GM10248 (cell line): ENCODE results near the gene ADTRP.
"Not testable (repeated sequence)": the region's sequence is repeated elsewhere in the genome, so short reads cannot be mapped to it uniquely, and the experiment has no call there.

Experiments
- CTCF ChIA-PET: fragments of 300-600 bp; sonication (Branson Sonifier 250); formaldehyde crosslinking; extraction: SDS; loops from one replicate; lab custom pipeline; 2021; ENCODE audit warnings: antibody characterized with exemption; lab: Yijun Ruan, JAX
- POLR2A ChIA-PET: fragments of 350-650 bp; sonication (Branson Sonifier 250); formaldehyde crosslinking; extraction: SDS; loops from one replicate; lab custom pipeline; 2020; ENCODE audit warnings: antibody characterized with exemption; lab: Yijun Ruan, JAX
- DNase-seq: peaks from one replicate; pipeline ENCODE4 v3.0.0; 2012; ENCODE audit errors: extremely low spot score
- CTCF ChIP-seq: IDR thresholded peaks from 2 replicates; pipeline ENCODE4 v1.5.1; 2012; ENCODE audit warnings: mild to moderate bottlenecking, low read depth; ENCODE audit errors: extremely low read depth, missing control alignments, control extremely low read depth

ADTRP gene

DNA sequence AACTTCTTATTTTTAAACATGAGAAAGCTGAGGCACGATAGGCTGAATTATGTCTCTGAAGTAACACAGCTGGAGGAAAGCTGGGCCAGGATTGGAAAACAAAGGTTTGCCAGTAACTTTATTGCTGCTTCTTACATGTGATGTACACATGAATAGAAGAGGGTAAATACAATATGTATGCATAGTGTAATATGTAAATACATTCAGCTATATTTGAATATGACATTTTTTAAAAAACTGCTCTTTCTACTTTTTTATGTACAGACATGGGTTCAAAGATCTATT lies 90.2 kb downstream of the ADTRP start:
- DNase-seq: no peak
- ChIA-PET CTCF (interaction anchor here (0.8 to 1.5 kb wide), 7 partner anchors 10 to 32 kb away, joined by 3 to 5 read pairs (median 3); no protein-coding TSS in a partner anchor), POLR2A (no interaction called here)
- no peak for TF ChIP-seq CTCF

- CTCF ChIA-PET: interaction anchor here (0.8 to 1.3 kb wide), 3 partner anchors 14 to 19 kb away, joined by 3 to 4 read pairs (median 3); no protein-coding TSS in a partner anchor
Measured at GRCh38 chr6:11685481-11686093, 93.0 kb downstream of the ADTRP start.

DNA sequence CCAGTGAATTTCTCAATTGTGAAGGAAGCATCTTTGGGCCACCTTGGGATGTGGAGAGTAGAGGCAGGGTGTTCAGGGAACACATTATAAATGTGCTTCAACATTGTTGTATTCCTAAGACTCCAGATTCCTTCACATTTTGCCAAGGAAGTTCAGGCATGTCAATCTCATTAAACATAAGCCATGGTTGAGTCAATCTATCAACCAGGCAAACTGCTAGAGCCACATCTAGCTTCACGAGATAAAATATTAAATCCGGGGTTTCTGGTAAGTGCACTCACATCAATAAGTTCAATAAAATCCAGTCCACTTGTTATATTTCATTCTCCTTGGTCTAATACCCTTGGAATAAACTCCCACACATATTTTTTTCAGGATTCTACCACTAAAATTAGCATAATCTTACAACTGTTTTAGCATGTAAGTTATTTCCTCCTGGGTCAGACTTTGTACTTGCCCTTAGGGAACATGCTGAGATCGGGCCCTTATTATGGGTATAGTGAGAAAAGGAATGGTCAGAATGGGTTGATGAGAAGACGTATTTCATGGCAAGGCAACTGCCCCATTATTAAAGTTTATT lies 93.6 kb downstream of the ADTRP start:
- no peak for TF ChIP-seq CTCF
- no peak for DNase-seq
- POLR2A ChIA-PET: no interaction called here
- CTCF ChIA-PET: interaction anchor here (0.8 to 1.3 kb wide), 3 partner anchors 14 to 19 kb away, joined by 3 to 4 read pairs (median 3); no protein-coding TSS in a partner anchor

More at GRCh38 chr6:11685481-11686093, 93.0 kb downstream of the ADTRP start:
- POLR2A ChIA-PET: no interaction called here
- no peak for TF ChIP-seq CTCF
- DNase-seq: no peak

DNA sequence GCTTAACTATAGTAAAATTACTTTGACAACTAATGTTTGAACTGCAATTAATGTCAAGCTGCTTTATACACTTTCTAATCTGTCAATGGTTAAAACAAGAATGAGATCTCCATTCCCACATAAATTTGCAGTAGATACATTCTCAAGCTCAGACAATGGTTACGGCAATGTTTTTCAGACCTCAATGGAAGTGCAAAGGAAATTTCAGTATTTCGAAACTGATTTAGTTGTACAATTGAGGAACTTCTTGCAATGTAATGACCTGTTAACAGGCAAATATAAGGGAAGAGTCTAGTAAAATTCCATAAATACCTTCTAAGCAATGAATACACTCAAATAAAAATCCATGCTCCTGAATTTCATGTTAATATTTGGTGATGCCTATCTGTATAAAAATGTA lies 94.7 kb downstream of the ADTRP start:
- no peak for DNase-seq
- ChIA-PET CTCF (no interaction called here), POLR2A (no interaction called here)
- no peak for TF ChIP-seq CTCF

DNA sequence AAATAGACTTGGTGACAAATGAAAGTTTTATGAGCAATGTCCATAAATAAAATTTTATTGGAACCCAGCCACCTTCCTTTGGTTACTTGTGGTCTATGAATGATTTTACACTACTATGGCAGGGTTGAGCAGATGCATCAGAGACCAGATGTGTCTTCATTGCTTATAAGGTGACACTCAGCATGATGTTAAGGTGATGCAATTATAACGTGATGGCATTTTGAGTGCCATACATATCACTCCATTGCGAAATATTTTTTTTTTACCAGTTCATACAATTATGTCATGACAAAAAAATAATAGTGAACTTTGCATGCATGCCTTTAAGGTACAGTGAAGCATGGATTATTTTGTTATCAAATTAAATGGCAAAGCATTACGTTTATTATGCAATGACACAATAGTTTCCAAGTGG lies 96.0 kb downstream of the ADTRP start:
- CTCF ChIA-PET: no interaction called here
- no peak for TF ChIP-seq CTCF
- POLR2A ChIA-PET: no interaction called here
- no peak for DNase-seq

DNA sequence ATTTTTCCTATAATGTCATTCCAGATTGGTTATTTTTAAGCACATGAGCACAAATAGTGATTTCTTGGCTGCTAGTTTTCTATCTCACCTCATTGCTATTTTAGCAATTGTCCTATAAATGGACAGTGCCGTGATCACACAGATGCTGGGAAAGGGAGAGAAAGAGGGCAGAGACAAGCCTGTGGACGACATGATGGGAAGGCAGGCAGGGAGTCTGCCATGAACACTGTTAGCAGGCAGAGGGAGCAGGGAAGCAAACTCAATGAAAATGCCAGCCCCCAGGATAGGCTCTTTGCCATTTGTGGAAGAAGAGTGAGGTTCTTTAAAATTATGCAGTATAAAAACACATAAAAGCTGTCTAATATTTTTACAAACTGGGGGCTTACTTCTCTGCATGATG lies 96.8 kb downstream of the ADTRP start:
- ChIA-PET POLR2A (no interaction called here), CTCF (interaction anchor here (2.5 kb wide), 1 partner anchor 10 kb away, joined by 6 read pairs; no protein-coding TSS in a partner anchor)
- no peak for TF ChIP-seq CTCF
- DNase-seq: no peak

DNA sequence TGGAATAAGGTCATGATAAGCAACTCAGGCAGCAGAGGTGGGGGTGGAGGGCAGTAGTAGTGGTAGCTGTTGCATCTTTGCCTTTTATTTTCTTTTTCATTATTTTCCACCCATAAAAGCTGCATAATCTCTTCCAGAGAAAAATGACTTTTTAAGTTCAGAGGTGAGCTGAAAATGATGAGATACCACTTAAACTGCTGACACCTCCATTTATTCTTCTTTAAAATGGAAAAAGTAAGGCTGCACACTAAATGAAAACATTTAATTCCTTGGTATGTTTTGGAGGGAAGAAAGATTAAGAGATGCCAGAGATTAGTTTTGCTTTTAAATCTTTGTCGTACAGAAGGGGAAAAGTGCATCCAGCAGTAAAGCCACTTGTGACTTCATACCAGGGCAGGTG lies 97.2 kb downstream of the ADTRP start:
- ChIA-PET CTCF (interaction anchor here (2.5 kb wide), 1 partner anchor 11 kb away, joined by 6 read pairs; no protein-coding TSS in a partner anchor), POLR2A (no interaction called here)
- no peak for TF ChIP-seq CTCF

DNA sequence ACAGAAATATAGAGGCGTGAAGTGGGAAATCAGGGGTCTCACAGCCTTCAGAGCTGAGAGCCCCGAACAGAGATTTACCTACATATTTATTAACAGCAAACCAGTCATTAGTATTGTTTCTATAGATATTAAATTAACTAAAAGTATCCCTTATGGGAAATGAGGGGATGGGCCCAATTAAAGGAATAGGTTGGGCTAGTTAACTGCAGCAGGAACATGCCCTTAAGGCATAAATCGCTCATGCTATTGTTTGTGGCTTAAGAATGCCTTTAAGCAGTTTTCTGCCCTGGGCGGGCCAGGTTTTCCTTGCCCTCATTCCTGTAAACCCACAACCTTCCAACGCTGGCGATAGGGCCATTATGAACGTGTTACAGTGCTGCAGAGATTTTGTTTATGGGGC lies 98.1 kb downstream of the ADTRP start:
- DNase-seq, POLR2A ChIA-PET: not testable (repeated sequence)
- CTCF ChIA-PET: interaction anchor here (1.5 to 2.5 kb wide), 2 partner anchors 12 to 26 kb away, joined by 3 to 6 read pairs; no protein-coding TSS in a partner anchor

More for the DNA sequence above, 97.2 kb downstream of the ADTRP start:
- DNase-seq: no peak
